CD4-positive, alpha-beta T cell treated with Interleukin-6 at 100 ng/mL for 8 hours (primary cell): ENCODE data around the gene POC1A.

Source experiments
- DNase-seq: peaks from one replicate; pipeline ENCODE4 v3.0.0-alpha.2; 2020; ENCODE audit warnings: mixed read lengths, low spot score

POC1A gene

GRCh38 chr3:52084954-52085680 lies 69.1 kb downstream of the POC1A start:
- no peak for DNase-seq

- no peak for DNase-seq
These were observed 69.8 kb downstream of the POC1A start for GRCh38 chr3:52084216-52084945.

- no peak for DNase-seq
These were observed 70.6 kb downstream of the POC1A start for GRCh38 chr3:52083556-52084087.

DNA sequence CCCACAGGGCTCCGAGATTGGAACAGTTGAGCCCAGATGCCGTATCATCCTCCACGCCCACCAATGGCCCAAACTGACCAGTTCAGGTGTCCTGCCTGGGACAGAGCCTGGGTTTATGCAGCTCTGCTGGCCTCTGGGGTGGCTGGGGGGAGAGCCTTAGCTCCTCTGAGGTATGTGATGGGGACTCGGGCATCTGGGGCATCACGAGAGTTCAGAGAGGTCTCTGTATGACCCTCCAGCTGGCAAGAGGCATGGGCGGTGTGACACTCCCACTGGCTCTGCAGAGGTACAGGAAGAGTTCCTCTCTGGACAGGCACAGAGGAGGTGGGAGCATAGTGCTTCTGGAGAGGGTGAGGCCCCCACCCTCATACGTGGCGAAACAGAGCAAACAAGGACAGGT lies 71.3 kb downstream of the POC1A start:
- DNase-seq = no peak

- DNase-seq = no peak
These were observed 73.1 kb downstream of the POC1A start for GRCh38 chr3:52080830-52081719.

- no peak for DNase-seq
These were observed 74.3 kb downstream of the POC1A start for GRCh38 chr3:52079958-52080357.

GRCh38 chr3:52078781-52079560 lies 75.3 kb downstream of the POC1A start:
- DNase-seq = no peak

DNA sequence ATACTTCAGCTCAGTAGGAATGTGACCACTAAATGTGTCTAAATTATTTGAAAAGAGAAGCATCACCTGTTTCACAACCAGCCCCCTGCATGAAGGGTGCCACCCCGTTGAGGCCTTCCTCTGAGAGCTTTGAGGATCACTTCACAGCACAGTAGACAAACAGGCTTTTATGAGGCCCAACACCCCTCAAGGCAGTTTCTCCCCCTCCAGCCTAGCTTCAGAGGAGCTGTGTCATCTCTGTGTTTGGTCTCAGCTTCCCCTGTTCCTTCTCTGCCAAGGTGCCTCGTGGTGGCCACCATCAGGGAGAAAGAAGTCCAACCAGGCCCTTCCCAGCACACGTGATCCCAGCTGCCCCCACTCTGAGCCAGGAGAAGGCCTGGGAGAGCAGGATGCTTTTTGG lies 76.3 kb downstream of the POC1A start:
- DNase-seq = no peak

DNA sequence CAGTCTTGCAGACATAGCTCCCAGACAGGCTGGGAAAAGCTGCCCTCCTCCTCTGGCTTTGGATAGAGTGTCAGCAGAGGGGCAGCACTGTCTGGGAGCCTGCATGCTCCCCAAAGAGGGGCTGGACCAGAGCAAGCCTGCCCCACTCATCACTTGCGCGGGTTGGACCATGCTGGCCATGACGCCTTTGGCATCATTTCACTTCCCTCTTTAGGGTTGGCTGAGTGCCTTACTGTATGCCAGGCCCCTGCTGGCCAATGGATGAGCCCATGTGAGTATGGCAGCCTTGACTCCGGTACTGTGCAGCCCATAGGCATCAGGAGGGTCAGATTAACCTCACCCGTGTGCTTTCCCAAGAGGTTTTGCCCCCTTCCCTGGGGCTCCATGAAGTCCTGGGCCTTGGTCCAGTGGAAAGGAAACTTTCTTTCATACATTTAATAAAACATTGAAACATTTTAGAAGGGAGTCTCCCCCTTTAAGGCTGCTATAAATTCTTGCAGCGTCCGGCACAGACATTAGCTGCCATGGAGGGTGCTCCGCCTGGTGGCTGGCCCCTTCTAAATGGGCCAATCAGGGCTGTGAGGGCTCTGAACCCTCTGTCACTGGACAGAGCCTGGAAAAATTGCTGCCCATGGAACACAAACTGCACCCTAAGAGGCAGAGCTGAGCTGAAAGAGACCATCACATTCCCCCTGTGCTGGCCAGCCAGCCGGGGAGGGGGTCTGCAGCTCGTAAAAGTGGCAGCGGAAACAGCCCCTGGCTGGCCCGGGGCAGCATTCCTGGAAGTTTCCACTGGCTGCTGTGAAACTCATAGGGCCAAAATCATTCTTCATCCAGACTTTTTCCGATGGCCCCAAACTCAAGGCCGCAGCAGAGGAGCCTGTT lies 77.1 kb downstream of the POC1A start:
- no peak for DNase-seq

- DNase-seq = no peak
These were observed 80.7 kb downstream of the POC1A start for GRCh38 chr3:52073490-52073889.

DNA sequence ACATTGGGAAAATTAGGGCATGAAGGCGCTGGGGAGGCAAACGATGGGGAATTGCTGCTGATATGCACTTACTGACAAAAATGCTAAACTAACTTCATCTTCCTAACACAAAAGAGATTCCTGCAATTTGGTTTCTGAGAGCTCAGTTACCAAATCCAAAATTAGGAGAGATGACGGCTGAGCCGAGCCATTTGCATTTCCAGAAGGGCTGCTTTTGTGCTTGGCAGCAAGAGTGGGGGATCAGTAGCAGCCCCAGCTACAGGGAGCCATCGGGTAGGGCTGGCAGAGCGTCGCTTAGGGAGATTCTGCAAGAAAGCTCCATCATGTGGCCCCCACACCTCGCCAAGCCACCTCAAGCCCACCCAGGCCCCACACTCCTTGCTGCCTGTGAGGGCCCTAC lies 81.8 kb downstream of the POC1A start:
- DNase-seq = no peak

DNA sequence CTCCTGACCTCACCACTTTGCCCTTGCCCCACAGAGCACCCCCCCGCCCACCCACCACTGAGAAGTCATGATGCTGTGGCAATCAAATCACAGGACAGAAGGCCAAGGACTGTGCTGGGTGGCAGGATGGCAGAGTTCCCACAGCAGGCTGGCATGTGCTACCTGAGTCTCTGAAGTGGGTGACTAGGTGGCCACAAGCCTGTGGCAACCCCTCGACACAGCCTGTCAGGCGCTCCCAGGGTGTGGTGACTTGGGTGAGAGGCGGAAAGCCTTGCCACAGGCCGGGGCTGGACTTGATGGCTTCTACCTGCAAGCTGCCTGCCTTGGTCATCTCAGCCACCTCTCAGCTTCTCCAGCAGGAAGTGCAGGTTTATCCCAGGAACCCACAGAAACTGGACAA lies 82.2 kb downstream of the POC1A start:
- no peak for DNase-seq

GRCh38 chr3:52070724-52071621 lies 83.2 kb downstream of the POC1A start:
- DNase-seq = no peak

GRCh38 chr3:52069855-52070254 lies 84.4 kb downstream of the POC1A start:
- DNase-seq = no peak

DNA sequence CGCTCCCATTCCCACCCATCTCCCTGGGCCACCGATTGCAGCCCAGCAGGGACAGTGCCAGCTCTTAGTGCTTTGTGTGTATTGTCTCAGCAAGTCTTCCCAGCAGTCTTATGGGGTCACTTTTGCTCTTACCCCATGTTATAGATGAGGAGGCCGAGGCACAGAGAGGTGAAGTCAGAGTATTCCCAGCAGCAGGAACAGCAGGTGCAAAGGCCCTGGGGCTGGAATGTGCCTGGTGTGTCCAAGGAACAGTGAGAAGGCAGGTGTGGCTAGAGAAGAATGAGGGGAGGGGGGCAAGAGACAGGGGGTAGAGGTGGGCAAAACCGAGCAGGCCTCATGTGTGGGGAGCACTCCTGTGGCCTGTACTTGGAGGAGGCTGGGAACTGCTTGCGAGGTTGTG lies 85.1 kb downstream of the POC1A start:
- DNase-seq = no peak

- DNase-seq = no peak
These were observed 85.5 kb downstream of the POC1A start for GRCh38 chr3:52068730-52069129.

DNA sequence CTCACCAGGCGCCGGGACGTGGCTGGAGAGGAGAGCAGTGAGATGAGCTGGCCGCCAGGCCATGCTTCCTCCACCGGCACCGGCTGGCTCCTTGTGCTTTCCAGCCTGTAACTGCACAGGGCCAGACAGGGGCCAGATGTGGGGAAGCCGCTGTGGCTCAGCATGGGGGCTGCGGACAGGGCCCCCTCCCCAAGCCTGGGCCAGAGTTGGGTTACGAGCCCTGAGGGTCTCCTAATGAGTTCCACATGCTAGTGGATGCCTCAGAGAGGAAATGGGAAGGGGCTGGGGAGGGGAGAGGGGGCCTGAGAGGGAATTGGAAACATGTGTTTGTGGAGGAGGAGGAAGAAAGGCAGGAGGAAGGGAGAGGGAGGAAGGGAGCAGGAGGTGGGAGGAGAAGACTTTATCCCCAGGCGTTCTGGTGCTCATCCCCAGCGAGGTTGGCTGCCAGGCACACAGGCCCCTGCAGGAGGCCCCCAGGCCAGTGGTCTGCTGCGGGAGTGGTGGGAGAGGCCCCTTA lies 86.1 kb downstream of the POC1A start:
- no peak for DNase-seq

- no peak for DNase-seq
These were observed 86.7 kb downstream of the POC1A start for GRCh38 chr3:52067526-52067925.

DNA sequence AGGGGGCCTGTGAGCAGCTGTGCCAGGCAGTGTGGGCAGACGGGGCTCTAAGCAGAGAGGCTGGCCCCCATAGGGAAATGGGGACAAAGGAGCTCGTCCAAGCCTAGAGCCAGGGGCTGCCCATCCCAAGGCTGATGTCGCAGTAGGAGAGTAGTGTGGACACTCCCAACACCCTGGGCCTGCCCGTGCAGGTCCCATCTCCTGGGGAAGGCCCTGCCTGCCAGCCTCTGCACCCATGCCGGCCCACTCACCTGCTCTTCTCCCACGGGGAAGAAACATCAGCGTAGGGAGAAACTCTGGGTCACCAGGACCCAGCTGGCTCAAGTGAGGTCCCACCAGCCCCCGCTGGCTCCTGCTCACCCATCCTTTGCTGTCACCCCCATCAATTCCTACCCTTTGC lies 87.2 kb downstream of the POC1A start:
- DNase-seq = no peak
